HG02981 (cell line): ENCODE measurements around the gene ABCG4.
"Not testable (repeated sequence)": the region's sequence is repeated elsewhere in the genome, so short reads cannot be mapped to it uniquely, and the experiment has no call there.

Source experiments
- ATAC-seq: cut with Tn5 transposase; IDR thresholded peaks from one replicate; pipeline ENCODE4 v1.9.1; 2021; ENCODE audit warnings: mild to moderate bottlenecking, moderate library complexity; ENCODE audit not compliant: unreplicated experiment

ABCG4 gene

DNA sequence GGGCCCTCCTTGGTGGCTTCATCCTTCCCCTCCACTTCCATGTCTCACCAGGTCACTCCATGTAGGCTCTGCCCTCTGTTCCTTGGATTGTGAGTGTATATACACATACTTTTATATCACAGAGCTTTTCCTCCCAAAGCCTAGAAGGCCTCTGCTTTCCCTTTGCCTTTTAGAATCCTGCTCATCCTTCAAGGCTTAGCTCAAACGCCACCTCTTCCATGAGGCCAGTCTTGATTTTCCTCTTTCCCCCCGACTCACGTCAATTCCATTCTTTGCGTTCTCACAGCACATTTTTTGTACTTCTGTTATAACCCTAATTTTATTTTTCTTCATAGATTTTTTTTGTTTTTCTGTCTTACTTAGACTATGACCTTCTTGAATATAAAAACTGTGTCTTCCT lies 3.8 kb downstream of the ABCG4 start:
- no peak for ATAC-seq

DNA sequence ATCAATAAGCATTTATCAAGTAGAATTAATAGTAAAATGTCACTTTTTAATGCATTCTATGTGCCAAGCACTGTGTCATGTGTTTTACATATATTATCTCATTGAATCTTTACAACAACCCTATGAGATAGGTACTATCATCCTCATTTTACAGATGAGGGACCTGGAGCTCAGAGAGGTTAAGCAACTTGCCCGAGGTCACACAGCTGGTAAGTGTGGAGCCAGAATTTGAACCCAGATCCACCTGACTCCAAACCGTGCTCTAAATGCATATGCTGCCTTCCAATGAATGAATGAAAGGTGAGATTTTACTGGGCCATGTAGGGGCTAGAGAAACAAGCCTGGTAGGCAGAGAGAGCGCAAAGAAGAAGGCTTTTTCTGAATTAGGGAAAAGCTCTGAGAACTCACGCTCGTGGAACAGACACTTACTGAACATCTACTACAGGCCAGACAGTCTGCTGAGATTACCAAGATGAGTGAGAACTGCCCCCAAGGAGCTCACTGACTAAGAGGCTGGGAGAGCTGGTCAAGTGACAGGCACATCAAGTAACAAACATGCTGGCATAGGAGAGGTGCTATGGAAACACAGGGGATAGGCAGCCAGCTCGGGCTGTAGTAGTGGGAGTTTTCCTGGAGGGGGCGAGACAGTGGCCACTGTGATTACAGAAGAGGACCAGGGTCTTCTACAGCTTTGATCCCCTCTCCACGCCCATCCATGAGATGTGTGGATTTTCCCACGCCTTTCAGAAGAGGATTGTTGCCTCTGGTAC lies 4.4 kb downstream of the ABCG4 start:
- no peak for ATAC-seq

DNA sequence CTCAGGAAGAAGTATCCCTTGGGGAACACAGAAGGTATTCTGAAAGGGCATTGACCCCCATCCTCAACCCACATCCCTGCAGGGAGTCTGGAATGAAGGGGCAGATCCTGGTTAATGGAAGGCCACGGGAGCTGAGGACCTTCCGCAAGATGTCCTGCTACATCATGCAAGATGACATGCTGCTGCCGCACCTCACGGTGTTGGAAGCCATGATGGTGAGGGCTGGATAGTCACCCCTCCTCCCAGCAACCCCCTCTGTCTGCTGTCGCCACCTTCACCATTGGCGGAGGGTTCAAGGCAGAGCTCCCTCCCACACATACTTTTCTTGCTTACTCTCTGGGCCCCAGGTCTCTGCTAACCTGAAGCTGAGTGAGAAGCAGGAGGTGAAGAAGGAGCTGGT lies 5.3 kb downstream of the ABCG4 start:
- ATAC-seq, result no peak

DNA sequence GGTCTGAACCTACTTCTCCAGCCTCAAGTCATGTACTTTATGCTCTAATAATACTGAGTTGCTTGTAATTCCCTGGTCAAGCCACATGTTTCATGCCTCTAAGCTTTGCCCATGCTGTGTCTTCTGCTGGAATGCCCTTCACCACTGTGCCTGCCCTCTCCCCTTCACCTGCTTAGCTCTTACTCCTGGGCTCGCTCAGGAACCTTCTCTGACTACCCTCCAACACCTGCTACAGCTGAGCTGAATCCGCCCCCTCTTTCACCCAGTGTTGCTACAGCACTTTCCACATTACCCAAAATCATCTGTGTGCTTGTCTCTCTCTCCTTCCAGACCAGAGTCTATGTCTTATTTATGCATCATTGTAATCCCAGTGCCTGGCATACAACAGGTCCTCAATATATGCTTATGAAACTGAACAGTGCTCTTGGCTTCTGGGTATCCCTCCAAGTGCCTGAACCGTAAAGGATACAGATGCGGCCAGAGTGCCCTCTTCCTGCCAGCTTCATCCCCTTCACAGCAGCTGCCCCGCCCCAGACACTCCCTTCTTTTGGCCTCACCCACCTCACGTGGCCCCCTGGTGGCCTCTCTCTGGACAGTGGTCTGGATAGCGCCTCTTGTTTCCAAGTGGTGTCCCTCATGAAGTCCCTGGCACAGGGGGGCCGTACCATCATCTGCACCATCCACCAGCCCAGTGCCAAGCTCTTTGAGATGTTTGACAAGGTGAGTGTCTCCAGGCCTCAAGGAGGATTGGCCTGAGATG lies 7.1 kb downstream of the ABCG4 start:
- no peak for ATAC-seq

DNA sequence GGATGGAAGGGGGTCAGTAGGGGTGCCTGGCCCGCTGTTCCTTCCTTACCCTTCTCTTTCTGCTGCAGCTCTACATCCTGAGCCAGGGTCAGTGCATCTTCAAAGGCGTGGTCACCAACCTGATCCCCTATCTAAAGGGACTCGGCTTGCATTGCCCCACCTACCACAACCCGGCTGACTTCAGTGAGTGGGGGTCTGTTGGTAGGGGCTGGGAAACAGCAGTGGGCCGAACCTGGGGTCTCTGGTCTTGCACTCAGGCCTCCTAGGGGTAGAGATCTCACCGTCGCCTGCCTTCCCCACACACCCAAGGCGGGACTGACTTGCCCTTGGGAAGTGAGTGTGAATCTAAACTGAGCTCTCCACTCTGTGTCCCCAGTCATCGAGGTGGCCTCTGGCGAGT lies 7.6 kb downstream of the ABCG4 start:
- no peak for ATAC-seq

DNA sequence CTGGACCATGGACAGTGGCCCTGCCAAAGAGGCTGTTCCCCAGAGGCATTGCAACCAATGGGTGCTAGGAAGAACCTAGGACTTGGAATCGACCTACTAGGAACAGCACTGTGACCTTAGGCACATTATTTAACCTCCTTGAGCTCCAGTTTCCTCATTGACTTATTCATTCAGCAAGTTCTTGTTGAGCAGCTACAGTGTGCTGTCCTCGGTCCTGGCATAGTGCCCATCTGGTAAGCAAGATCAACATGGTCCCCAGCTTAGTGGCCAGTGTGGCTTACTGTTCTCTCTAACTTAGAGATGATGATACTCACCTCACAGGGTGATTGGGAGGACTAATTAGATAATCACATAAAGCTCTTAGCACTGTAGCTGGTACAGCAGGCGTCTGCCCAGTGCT lies 8.2 kb downstream of the ABCG4 start:
- ATAC-seq, result no peak

DNA sequence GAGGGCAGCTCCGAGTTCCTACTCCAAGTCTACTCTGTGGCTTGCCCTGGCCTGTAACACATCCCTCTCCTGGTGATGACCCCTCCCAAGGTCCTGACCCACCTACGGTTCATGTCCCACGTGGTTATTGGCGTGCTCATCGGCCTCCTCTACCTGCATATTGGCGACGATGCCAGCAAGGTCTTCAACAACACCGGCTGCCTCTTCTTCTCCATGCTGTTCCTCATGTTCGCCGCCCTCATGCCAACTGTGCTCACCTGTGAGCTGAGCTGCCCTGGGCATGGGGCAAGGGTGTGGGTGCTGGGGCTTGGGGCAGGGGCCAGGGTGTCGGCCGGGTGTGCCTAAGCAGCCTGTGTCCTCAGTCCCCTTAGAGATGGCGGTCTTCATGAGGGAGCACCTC lies 9.6 kb downstream of the ABCG4 start:
- ATAC-seq, result no peak

DNA sequence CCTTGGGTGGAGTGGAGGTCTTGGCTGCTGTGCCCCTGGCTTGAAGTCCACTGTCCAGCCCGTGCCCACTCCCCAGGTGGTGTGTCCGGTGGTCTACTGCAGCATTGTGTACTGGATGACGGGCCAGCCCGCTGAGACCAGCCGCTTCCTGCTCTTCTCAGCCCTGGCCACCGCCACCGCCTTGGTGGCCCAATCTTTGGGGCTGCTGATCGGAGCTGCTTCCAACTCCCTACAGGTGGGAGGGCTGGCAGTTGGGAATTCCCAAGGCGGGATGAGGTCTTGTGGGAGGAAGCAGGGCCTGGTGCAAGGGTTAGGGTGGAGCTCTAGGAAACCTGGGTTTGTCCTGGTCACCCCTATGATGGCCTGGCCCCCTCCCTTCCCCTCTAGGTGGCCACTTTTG lies 11.3 kb downstream of the ABCG4 start:
- no peak for ATAC-seq

DNA sequence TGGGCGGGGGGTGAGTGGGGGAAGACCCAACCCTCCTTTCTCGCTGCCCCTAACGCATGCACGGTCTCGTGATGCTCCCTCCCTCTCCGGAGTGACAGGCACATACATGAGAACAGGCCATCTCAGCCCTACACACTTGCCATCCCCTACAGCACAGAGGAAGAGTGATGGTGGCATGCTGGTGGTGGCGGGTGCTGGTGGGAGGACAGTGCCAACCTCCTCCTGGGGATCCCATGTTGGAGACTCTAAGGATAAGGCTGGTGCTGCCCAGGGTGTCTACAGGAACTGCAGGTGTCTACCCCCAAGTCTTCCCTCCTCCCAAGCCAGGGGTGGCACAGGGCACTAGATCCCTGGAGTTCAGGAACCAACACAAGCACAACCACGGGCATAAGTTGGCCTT lies 13.0 kb downstream of the ABCG4 start:
- no peak for ATAC-seq

DNA sequence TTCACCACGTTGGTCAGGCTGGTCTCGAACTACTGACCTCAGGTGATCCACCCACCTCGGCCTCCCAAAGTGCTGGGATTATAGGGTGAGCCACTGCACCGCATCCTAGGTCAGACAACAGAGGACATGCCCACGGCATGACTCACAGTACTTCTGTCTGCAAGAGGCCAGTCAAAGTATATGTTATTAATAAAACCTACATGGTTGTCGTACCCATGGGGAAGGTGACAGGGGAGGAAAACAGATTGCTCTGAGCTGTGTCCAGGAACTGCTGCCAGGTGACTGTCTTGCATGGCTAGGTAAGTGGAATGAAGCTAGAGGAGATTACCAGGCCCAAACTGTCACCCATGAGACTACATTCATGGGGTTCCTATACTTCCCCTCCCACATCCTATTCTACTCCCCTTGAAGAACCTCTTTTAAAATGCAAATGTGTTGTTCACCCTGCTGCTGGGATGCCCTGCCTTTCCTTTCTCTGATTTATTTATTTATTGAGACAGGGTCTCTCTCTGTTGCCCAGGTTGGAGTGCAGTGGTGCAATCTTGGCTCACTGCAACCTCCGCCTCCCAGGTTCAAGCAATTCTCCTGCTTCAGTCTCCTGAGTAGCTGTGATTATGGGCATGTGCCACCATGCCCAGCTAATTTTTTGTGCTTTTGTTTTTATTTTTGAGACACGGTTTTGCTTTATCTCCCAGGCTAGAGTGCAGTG lies 17.7 kb downstream of the ABCG4 start:
- no peak for ATAC-seq

DNA sequence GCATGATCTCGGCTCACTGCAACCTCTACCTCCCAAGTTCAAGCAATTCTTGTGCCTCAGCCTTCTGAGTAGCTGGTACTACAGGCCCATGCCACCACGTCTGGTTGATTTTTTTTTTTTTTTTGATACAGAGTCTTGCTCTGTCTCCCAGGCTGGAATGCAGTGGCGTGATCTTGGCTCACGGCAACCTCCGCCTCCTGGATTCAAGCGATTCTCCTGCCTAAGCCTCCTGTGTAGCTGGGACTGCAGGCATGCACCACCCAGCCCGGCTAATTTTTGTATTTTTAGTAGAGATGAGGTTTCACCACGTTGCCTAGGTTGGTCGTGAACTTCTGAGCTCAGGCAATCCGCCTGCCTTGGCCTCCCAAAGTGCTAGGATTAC lies 18.2 kb downstream of the ABCG4 start:
- not testable (repeated sequence) for ATAC-seq

DNA sequence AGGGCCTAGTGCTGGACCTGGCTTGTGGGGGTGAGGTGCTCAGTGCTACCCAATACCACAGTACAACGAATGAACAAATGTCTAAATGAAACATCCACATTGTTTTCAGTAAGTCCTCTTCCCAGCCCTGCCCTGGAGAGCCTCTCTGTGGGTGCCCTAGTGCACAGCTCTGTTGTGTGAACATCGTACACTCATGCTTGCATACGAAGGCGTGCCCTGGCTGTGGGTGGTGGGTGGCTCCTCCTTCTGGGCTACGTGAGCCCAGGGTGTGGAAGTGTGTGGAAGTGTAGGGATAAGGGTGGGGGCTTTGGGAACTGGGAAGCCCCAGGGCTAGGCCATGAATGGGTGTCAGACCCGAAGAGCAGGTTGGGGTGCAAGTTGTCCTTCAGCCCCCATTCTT lies 19.1 kb downstream of the ABCG4 start:
- ATAC-seq, result no peak

DNA sequence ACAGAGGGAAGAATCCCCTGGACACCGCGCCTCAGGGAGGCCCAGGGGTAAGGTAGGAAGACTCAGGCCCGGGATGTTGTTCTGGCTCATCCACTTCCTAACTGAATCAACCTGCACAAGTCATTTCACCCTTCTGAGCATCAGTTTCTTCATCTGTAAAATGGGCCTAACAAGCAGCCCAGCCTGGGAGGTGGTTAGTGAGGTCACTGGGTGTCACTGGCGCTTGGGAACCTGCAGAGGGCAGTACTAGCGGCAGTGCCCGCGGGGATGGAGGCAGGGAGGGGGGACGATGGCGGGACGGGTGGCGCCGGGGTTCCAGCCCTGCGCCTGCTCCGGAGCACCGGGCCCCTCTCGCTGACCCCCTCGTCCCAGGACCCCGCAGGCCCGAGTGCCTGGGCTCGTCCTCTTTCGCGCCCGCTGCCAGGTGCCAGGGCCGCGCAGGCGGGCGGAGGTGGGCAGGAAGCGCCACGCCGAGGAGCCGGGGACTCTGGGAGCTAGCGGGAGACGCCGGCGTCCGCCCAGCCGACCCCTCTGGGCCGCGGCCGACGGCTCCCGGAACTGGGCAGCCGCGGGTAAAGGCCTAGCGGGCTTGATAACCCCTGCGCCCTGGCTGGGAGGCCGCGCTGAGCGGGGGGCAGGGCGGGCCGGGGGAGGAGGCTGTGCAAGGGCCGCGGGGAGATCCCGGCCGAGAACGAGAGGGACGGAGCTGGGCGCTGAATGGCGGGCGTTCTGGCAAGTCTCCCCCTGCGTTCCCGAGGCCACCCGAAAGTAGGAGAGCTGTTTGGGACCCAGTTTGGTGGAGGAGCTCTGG lies 19.8 kb downstream of the ABCG4 start, which contains the start of gene NLRX1:
TSS of gene NLRX1 (plus strand) at position 255 of the 811 bp plus-strand sequence. CDS start 2,679 bp downstream, outside the sequence.
- ATAC-seq, result peak; percentile 89

DNA sequence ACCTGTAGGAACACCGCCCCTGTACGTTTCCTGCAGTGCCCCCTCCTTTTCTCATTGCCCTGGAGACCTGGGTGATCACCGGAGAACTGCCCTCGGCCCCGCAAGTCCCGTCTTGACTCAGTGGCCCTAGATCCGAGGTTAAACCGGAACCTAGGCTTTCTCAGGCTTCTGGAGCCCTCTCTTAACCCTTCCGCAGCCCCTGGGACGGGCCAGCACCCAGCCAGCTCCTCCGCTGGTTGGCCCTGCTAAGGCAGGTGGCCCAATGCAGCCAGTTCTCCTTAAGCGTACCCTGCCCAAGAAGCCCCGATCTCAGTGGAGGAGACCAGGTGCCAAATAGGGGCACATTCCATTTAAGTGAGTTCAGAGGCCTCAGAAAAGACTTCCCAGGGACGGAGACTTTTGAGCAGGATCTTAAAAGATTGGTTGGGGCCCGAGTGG lies 20.4 kb downstream of the ABCG4 start:
- peak; percentile 24 for ATAC-seq

DNA sequence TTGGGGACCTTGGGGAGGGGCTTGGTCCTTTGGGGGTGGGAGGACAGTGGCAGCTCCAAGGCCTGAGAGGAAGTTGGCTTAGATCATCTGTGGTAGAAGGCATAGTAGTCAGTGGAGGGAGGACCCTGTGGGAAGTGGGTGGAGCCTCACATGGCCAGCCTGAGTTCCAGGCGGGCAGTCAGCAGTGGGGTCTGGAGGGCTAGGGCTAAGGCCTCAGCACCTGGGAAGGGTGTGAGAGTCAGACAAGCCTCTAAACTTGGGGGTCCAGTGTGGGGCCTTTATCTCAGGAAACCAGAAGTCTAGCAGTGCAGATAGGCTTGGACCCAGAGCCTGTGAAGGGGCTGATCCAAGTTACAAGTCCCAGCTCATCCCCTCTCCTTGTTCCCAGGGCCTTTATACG lies 23.7 kb downstream of the ABCG4 start:
- no peak for ATAC-seq

DNA sequence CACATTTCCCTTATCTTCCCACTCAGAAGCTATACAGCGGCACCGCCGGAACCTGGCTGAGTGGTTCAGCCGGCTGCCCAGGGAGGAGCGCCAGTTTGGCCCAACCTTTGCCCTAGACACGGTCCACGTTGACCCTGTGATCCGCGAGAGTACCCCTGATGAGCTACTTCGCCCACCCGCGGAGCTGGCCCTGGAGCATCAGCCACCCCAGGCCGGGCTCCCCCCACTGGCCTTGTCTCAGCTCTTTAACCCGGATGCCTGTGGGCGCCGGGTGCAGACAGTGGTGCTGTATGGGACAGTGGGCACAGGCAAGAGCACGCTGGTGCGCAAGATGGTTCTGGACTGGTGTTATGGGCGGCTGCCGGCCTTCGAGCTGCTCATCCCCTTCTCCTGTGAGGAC lies 24.6 kb downstream of the ABCG4 start:
- ATAC-seq, result no peak

DNA sequence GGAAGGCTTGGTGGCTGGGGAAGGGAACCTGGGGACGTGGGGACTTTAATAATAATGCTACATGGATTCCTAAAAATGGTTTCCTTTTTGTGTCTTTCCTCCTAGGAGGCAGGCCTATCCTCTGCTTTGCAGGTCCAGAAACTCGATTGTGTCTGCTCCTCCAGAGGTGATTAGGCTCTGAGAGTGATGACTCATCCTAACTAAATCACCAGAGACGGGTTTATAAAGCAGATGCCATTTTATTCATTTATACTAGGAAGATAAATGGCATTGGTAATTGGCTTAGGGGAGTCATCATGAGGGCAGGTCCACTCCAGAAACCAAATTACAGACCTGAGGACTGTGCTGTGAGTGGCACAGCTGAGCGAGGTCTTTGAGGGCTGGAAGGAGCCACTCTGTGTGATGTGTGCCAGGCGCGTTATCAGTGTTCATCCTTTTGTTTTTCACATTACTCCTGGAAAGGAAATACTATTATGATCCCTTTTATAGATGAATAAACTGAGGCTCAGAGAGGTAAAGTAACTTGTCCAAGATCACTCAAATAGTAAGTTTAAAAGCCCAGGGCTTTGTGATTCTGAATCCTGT lies 26.7 kb downstream of the ABCG4 start:
- ATAC-seq, result no peak

DNA sequence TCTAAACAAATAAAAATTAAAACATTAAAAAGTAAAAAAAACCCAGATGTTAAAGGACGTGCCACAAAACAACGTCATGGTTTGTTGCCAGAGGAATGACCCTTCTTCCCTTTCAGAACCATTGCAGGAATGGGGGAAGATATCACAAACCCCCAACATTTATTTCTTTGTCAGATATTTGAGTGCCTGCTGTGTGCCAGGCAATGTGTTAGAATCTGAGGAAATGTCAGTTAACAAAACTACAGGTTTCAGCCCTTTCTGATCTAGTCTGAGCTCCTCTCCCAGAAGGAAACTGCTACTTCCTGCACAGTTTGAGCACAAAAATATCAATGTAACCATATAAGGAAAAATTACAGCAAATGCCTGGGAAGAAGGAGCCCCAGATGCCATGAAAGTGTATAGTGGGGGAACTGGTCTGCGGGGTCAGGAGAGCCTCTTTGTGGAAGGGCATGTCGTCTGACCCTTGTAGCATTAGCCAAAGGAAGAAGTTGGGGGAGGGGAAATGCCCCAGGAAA lies 29.4 kb downstream of the ABCG4 start:
- no peak for ATAC-seq

DNA sequence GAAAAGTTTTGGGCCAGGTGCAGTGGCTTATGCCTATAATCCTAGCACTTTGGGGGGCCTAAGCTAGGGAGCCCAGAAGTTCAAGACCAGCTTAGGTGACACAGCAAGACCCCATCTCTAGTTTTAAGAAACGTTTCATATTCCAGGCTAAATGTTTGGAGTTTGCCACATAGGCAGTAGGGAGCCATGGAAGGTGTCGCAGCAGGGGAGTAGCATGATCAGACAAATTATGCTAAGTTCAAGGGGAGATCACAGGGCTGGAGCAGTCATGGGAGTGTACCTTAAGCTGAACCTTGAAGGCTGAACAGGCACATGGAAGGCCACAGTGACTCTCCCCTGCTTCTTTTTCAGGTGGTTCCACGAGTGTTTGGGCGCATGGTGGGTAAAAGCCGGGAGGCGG lies 30.5 kb downstream of the ABCG4 start:
- ATAC-seq, result no peak

DNA sequence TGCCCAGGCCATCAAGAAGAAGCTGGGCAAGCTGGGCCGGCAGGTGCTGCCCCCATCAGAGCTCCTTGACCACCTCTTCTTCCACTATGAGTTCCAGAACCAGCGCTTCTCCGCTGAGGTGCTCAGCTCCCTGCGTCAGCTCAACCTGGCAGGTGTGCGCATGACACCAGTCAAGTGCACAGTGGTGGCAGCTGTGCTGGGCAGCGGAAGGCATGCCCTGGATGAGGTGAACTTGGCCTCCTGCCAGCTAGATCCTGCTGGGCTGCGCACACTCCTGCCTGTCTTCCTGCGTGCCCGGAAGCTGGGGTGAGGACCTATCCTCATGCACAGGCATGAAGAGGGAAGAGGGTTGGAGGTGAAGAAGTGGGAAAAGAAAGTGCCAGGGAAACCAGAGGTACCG lies 31.1 kb downstream of the ABCG4 start:
- no peak for ATAC-seq
